K562 (cell line): ENCODE measurements around the gene NELFE. TPM values are rescaled to one million over a fixed set of nuclear protein-coding genes. Genes with fewer than 3 reads are reported as not detected.
A peak's percentile ranks its signal among the peaks of the same experiment; 100 is the strongest.

Experiments
- ATAC-seq: fragments of 200-7000 bp; cut with Tn5 transposase; 3 replicates; pipeline ENCODE4 v1.9.1; 2020; ENCODE audit warnings: moderate library complexity
- BruUV-seq: library from RNA; stranded (reverse); fragments of 400-500 nt; replicated peaks from 2 replicates; lab custom pipeline; 2021; lab: Mats Ljungman, UMichigan
- CTCF ChIA-PET: fragments of 300-600 bp; formaldehyde crosslinking; extraction: SDS; loops from one replicate; lab custom pipeline; 2021; ENCODE audit warnings: low intra/inter-chr PET ratio; lab: Yijun Ruan, JAX
- POLR2A ChIA-PET: fragments of 300-600, 350-650 bp; sonication (Branson Sonifier 250); formaldehyde crosslinking; extraction: SDS; loops from one replicate; lab custom pipeline; 2021; ENCODE audit warnings: antibody characterized with exemption, inconsistent platforms; lab: Yijun Ruan, JAX
- DNase-seq, 4 experiments: peaks; one replicate each; pipeline versions ENCODE4 v3.0.0 to v3.0.0-alpha.2; 2011 to 2018; ENCODE audit warnings: low spot score in 3 of 4, mixed read lengths in 3 of 4; ENCODE audit errors: extremely low read depth in 1 of 4
- FAIRE-seq: peaks from 2 replicates; lab custom pipeline; 2011; peaks lifted over from hg19 to GRCh38; lab: Jason Lieb, UNC
- H2AFZ ChIP-seq: 2 replicates; pipeline ENCODE4 v1.6.0; 2011; ENCODE audit warnings: low read depth, low read length, control low read depth, inconsistent platforms
- H3K27ac ChIP-seq: fragments of 200-600 bp; 3 replicates; pipeline ENCODE4 v1.8.0; 2011; ENCODE audit warnings: low read depth, mild to moderate bottlenecking, control low read depth, inconsistent platforms, low read length, moderate library complexity, mixed read lengths; ENCODE audit errors: extremely low read depth
- H3K27me3 ChIP-seq, 2 experiments: fragments of 300-600 bp in 1 of 2; 2 replicates in 1 of 2; 3 replicates in 1 of 2; pipeline versions ENCODE4 v1.6.0 to v1.8.0; 2011; ENCODE audit warnings: inconsistent platforms in 2 of 2, low read length in 2 of 2, mild to moderate bottlenecking in 1 of 2, mixed read lengths in 1 of 2, moderate library complexity in 1 of 2; ENCODE audit not compliant: control insufficient read depth in 2 of 2, insufficient read depth in 2 of 2
- H3K36me3 ChIP-seq: fragments of 300-600 bp; 3 replicates; pipeline ENCODE4 v1.8.0; 2011; ENCODE audit warnings: mild to moderate bottlenecking, low read length, inconsistent platforms; ENCODE audit not compliant: control insufficient read depth, insufficient read depth
- H3K4me1 ChIP-seq, 2 experiments: fragments of 200-600 bp in 1 of 2; replicated peaks in 1 of 2; 2 replicates in 1 of 2; 3 replicates in 1 of 2; pipeline versions ENCODE4 v1.5.1 to v1.8.0; 2011; ENCODE audit warnings: inconsistent platforms in 2 of 2, low read length in 2 of 2, mild to moderate bottlenecking in 1 of 2, mixed read lengths in 1 of 2, moderate library complexity in 1 of 2; ENCODE audit not compliant: control insufficient read depth in 2 of 2, insufficient read depth in 2 of 2
- H3K4me2 ChIP-seq: 2 replicates; pipeline ENCODE4 v1.6.1; 2011; ENCODE audit warnings: low read length, control low read depth, inconsistent platforms, mixed read lengths; ENCODE audit not compliant: insufficient read depth
- H3K4me3 ChIP-seq: fragments of 200-600 bp; sonication (generic), shearing (Covaris generic); 2 replicates; pipeline ENCODE4 v1.5.1; 2016; ENCODE audit warnings: control low read depth, inconsistent platforms
- H3K79me2 ChIP-seq: fragments of 200-600 bp; 3 replicates; pipeline ENCODE4 v1.8.0; 2011; ENCODE audit warnings: low read length, inconsistent platforms; ENCODE audit not compliant: control insufficient read depth, insufficient read depth
- H3K9ac ChIP-seq, 2 experiments: 2 replicates each; pipeline versions ENCODE4 v1.6.0 to v1.6.1; 2011; ENCODE audit warnings: low read depth in 2 of 2, low read length in 2 of 2, control low read depth in 1 of 2, inconsistent platforms in 1 of 2, mild to moderate bottlenecking in 1 of 2, mixed read lengths in 1 of 2; ENCODE audit not compliant: insufficient read depth in 1 of 2
- H3K9me1 ChIP-seq: one replicate; pipeline ENCODE4 v1.6.0; 2011; ENCODE audit warnings: inconsistent platforms, mild to moderate bottlenecking, low read length, moderate library complexity; ENCODE audit not compliant: control insufficient read depth, insufficient read depth
- H3K9me3 ChIP-seq: replicated peaks from 2 replicates; pipeline ENCODE4 v1.5.1; 2011; ENCODE audit warnings: low read depth, low read length, inconsistent platforms; ENCODE audit not compliant: control insufficient read depth, insufficient read depth
- H4K20me1 ChIP-seq: replicated peaks from 2 replicates; pipeline ENCODE4 v1.6.1; 2011; ENCODE audit warnings: low read length, inconsistent platforms, mixed read lengths; ENCODE audit not compliant: control insufficient read depth, insufficient read depth
- KAT8 ChIP-seq: fragments of 450-650 bp; IDR thresholded peaks from 2 replicates; pipeline ENCODE4 v1.6.1; 2016; ENCODE audit warnings: low read depth, mild to moderate bottlenecking
- NR2C1 ChIP-seq, 2 experiments: fragments of 450-650 bp; IDR thresholded peaks; 2 replicates each; pipeline ENCODE4 v1.6.1; 2017; ENCODE audit warnings: mild to moderate bottlenecking in 2 of 2, antibody characterized with exemption in 1 of 2, inconsistent platforms in 1 of 2, missing compliant biosample characterization in 1 of 2, missing genetic modification characterization in 1 of 2
- PML ChIP-seq: IDR thresholded peaks from 2 replicates; pipeline ENCODE4 v1.6.1; 2012; ENCODE audit warnings: low read length, inconsistent platforms
- RFX5 ChIP-seq: IDR thresholded peaks from 2 replicates; pipeline ENCODE4 v1.6.1; 2011; ENCODE audit warnings: low read depth, mild to moderate bottlenecking, improper control_type of control experiment, low read length
- ZNF175 ChIP-seq: fragments of 200-800 bp; sonication (Bioruptor generic); IDR thresholded peaks from 2 replicates; pipeline ENCODE4 v1.6.1; 2016; ENCODE audit warnings: low read depth, mild to moderate bottlenecking, missing genetic modification characterization, missing compliant biosample characterization
- ZNF395 ChIP-seq: fragments of 200-800 bp; sonication (Bioruptor generic); IDR thresholded peaks from 2 replicates; pipeline ENCODE4 v1.6.1; 2017; ENCODE audit warnings: missing genetic modification characterization, missing compliant biosample characterization
- WGBS: fragments of 100-300 bp; shearing (Covaris generic); methylation state at CpG from one replicate; pipeline ENCODE4 v1.1.6; 2016; ENCODE audit warnings: low coverage, mixed read lengths; ENCODE audit not compliant: insufficient coverage; ENCODE audit errors: missing lambda C conversion rate; 5-methylcytosine and 5-hydroxymethylcytosine counted together
- in situ Hi-C: fragments of 300-500 bp; cut with MboI; formaldehyde crosslinking; loops from 4 replicates; pipeline ENCODE4 v1.15.0; 2018; ENCODE audit warnings: inconsistent platforms, mixed read lengths
- intact Hi-C: fragments of 100-400 bp; cut with micrococcal nuclease; formaldehyde crosslinking; loops from 2 replicates; pipeline ENCODE4 v1.14.2; 2022
- polyA plus RNA-seq, 8 experiments: library from polyadenylated mRNA; depleted of rRNA in 4 of 8; stranded (reverse) in 5 of 8; unstranded in 3 of 8; fragments of >200 nt; fragmentation: Nextera tagmentation in 2 of 8; fragmentation: Illumina TruSeq in 1 of 8; extraction: Ambion mirVana in 2 of 8; extraction: Trizol in 1 of 8; gene quantifications; 2 replicates each; pipeline versions ENCODE4 v1.2.1 to v1.2.3, GENCODE V29; 2011 to 2014; ENCODE audit warnings: inconsistent platforms in 1 of 8, missing spikeins in 1 of 8
- total RNA-seq, 7 experiments: library from RNA; depleted of rRNA in 6 of 7; stranded (reverse); fragments of >200 nt in 6 of 7; fragmentation: Illumina TruSeq in 2 of 7; extraction: Trizol in 2 of 7; gene quantifications; 2 replicates each; pipeline versions ENCODE4 v1.2.1 to v1.2.3, GENCODE V29; 2011 to 2021; ENCODE audit warnings: low replicate concordance in 1 of 7
- TF ChIP-seq, protein P1 (sequence below): fragments of 450-650 bp; IDR thresholded peaks from 2 replicates; pipeline ENCODE4 v1.6.1; 2018; ENCODE audit warnings: mild to moderate bottlenecking, low read depth; ENCODE audit not compliant: partially characterized antibody
- TF ChIP-seq, protein P2 (sequence below): fragments of 250-450 bp; sonication (Bioruptor Pico); IDR thresholded peaks from 2 replicates; pipeline ENCODE4 v1.4.0; 2020
- TF ChIP-seq, protein P3 (sequence below): IDR thresholded peaks from 2 replicates; pipeline ENCODE4 v1.6.1; 2014; ENCODE audit warnings: antibody characterized with exemption

Gene NELFE
- total and polyA plus RNA-seq, 9 of the 15 experiments (the other 6 are each of a cell fraction or from before 2014, with no cell fraction given), result 15.2 to 157 (median 91.5) TPM

DNA sequence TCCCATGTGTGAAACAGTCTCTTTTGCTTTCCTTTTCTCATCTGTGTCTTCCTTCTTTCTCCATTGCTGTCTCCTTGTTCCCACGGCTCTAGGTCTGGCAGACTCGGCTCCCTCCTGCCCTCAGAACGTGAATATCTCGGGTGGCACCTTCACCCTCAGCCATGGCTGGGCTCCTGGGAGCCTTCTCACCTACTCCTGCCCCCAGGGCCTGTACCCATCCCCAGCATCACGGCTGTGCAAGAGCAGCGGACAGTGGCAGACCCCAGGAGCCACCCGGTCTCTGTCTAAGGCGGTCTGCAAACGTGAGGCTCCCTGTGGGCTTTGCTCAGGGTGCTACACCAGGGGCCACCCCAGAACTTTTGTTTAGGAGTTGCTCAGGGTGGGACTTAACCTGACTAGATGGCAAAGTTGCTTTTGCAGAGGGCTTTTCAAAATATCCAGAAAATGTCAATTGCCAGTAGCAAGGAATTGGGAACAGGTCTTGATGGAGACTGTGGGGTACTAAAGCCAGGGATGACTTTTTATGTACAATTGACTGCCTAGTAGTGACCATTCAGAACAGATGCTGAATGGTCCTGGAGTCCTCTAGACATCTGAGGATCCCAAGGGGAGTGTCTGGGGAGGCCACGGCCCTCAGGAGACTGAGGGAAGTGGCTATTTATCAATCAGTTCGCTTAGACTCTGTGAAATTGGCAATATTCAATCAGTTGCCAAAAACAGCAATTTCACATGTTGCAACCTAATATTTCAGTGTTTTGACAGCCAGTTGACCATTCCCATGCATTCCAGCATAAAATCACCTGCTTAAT lies 30.7 kb downstream of the NELFE start:
- Histone ChIP-seq H3K4me2 (peak overlapping the region; percentile 35; the same call in 1 of the 2 replicates), H3K27me3 (peaks cover 1 to 2% of the 10 kb centered on the region in 2 experiments; a peak in 2 of 5 replicates), H4K20me1 (no peaks in the 10 kb centered on the region), H3K27ac (no peak overlapping the region; the same call in 2 of the 3 replicates), H3K9ac (peak overlapping the region in 1 of 2 experiments; percentile 72; a peak in 2 of 4 replicates), H2AFZ (peak overlapping the region; percentile 88), H3K79me2 (no peaks in the 10 kb centered on the region), H3K4me1 (peaks cover 6% of the 10 kb centered on the region in 2 experiments; a peak in 4 of 5 replicates), H3K4me3 (no peak overlapping the region), H3K9me1 (no peaks in the 10 kb centered on the region), H3K36me3 (no peaks in the 10 kb centered on the region), H3K9me3 (peaks cover 7% of the 10 kb centered on the region)
- 51% methylated on average over 11 of the region's 11 CpGs for WGBS
- DNase-seq (no peak), ATAC-seq (peak; percentile 12), FAIRE-seq (no peak)
- CTCF ChIA-PET, result no interaction called here
- in situ Hi-C loops, result no loop called here
- no TSS peak for BruUV-seq
- POLR2A ChIA-PET, result interaction anchor here (0.6 to 0.9 kb wide), 3 partner anchors 23 to 269 kb away, joined by 3 read pairs; no protein-coding TSS in a partner anchor
- intact Hi-C loops, result no loop called here
- TF ChIP-seq, protein P1, sequence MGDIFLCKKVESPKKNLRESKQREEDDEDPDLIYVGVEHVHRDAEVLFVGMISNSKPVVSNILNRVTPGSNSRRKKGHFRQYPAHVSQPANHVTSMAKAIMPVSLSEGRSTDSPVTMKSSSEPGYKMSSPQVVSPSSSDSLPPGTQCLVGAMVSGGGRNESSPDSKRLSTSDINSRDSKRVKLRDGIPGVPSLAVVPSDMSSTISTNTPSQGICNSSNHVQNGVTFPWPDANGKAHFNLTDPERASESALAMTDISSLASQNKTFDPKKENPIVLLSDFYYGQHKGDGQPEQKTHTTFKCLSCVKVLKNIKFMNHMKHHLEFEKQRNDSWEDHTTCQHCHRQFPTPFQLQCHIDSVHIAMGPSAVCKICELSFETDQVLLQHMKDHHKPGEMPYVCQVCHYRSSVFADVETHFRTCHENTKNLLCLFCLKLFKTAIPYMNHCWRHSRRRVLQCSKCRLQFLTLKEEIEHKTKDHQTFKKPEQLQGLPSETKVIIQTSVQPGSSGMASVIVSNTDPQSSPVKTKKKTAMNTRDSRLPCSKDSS, result no peak
- TF ChIP-seq, protein P2, sequence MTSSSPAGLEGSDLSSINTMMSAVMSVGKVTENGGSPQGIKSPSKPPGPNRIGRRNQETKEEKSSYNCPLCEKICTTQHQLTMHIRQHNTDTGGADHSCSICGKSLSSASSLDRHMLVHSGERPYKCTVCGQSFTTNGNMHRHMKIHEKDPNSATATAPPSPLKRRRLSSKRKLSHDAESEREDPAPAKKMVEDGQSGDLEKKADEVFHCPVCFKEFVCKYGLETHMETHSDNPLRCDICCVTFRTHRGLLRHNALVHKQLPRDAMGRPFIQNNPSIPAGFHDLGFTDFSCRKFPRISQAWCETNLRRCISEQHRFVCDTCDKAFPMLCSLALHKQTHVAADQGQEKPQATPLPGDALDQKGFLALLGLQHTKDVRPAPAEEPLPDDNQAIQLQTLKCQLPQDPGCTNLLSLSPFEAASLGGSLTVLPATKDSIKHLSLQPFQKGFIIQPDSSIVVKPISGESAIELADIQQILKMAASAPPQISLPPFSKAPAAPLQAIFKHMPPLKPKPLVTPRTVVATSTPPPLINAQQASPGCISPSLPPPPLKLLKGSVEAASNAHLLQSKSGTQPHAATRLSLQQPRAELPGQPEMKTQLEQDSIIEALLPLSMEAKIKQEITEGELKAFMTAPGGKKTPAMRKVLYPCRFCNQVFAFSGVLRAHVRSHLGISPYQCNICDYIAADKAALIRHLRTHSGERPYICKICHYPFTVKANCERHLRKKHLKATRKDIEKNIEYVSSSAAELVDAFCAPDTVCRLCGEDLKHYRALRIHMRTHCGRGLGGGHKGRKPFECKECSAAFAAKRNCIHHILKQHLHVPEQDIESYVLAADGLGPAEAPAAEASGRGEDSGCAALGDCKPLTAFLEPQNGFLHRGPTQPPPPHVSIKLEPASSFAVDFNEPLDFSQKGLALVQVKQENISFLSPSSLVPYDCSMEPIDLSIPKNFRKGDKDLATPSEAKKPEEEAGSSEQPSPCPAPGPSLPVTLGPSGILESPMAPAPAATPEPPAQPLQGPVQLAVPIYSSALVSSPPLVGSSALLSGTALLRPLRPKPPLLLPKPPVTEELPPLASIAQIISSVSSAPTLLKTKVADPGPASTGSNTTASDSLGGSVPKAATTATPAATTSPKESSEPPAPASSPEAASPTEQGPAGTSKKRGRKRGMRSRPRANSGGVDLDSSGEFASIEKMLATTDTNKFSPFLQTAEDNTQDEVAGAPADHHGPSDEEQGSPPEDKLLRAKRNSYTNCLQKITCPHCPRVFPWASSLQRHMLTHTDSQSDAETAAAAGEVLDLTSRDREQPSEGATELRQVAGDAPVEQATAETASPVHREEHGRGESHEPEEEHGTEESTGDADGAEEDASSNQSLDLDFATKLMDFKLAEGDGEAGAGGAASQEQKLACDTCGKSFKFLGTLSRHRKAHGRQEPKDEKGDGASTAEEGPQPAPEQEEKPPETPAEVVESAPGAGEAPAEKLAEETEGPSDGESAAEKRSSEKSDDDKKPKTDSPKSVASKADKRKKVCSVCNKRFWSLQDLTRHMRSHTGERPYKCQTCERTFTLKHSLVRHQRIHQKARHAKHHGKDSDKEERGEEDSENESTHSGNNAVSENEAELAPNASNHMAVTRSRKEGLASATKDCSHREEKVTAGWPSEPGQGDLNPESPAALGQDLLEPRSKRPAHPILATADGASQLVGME (CRISPR knock-in tag), result no peak
- TF ChIP-seq PML (no peak), NR2C1 (IDR thresholded peaks at IDR 0.05) (no peak), NR2C1 (tag; IDR thresholded peaks at IDR 0.05) (0 out of 2 replicates have a peak, but pooled peaks have one; percentile 5), ZNF395 (no peak), ZNF175 (0 out of 2 replicates have a peak, but pooled peaks have one; percentile 65), KAT8 (no peak), RFX5 (no peak)
- TF ChIP-seq, protein P3, sequence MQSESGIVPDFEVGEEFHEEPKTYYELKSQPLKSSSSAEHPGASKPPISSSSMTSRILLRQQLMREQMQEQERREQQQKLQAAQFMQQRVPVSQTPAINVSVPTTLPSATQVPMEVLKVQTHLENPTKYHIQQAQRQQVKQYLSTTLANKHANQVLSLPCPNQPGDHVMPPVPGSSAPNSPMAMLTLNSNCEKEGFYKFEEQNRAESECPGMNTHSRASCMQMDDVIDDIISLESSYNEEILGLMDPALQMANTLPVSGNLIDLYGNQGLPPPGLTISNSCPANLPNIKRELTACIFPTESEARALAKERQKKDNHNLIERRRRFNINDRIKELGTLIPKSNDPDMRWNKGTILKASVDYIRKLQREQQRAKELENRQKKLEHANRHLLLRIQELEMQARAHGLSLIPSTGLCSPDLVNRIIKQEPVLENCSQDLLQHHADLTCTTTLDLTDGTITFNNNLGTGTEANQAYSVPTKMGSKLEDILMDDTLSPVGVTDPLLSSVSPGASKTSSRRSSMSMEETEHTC, result no peak
